ENCODE results near the gene PAM.

- TF ChIP-seq POLR2A (IDR thresholded peaks at IDR 0.05; ENCODE audit: low read depth, low read length) (no peak), POLR2AphosphoS5 (IDR thresholded peaks at IDR 0.05; ENCODE audit: low read depth, low read length) (no peak), TAF1 (IDR thresholded peaks at IDR 0.05; ENCODE audit: borderline replicate concordance, low read depth, low read length) (no peak)
Measured at GRCh38 chr5:102858221-102858620, 103.1 kb downstream of the PAM start.

All from GM12892 (cell line).